ENCODE results near the gene OLIG1.

DNA sequence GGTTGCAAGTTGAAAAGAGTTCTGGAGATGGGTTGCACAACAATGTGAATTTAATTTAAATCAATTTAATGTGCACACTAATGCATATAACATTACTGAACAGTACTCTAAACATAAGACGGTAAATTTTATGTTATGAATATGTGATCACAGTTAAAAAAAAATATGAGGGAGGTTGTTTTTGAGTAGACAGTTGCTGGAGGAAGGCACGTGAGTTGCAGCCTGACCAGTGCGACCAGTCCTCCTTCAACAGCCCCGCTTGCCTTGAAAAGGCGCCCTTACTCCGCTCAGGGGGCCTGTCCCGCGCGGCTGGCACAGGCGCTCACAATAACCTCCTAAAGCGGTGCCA lies 322 bp upstream of the OLIG1 start:
- TF ChIP-seq, protein P1, sequence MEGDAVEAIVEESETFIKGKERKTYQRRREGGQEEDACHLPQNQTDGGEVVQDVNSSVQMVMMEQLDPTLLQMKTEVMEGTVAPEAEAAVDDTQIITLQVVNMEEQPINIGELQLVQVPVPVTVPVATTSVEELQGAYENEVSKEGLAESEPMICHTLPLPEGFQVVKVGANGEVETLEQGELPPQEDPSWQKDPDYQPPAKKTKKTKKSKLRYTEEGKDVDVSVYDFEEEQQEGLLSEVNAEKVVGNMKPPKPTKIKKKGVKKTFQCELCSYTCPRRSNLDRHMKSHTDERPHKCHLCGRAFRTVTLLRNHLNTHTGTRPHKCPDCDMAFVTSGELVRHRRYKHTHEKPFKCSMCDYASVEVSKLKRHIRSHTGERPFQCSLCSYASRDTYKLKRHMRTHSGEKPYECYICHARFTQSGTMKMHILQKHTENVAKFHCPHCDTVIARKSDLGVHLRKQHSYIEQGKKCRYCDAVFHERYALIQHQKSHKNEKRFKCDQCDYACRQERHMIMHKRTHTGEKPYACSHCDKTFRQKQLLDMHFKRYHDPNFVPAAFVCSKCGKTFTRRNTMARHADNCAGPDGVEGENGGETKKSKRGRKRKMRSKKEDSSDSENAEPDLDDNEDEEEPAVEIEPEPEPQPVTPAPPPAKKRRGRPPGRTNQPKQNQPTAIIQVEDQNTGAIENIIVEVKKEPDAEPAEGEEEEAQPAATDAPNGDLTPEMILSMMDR (conservative IDR thresholded peaks at IDR 0.05), result no peak
- TF ChIP-seq ZFX (IDR thresholded peaks at IDR 0.05), result no peak

Data from C4-2B (cell line).